Mesothelial cell of epicardium (in vitro differentiated cells): ENCODE measurements around the gene UHRF1. TPM values are rescaled to one million over a fixed set of nuclear protein-coding genes. Genes with fewer than 3 reads are reported as not detected.
"Not testable (repeated sequence)": the region's sequence is repeated elsewhere in the genome, so short reads cannot be mapped to it uniquely, and the experiment has no call there.

Source experiments
- DNase-seq, 2 experiments: peaks; one replicate each; pipeline ENCODE4 v3.0.0; 2021; ENCODE audit warnings: low spot score in 2 of 2; ENCODE audit not compliant: unreplicated experiment in 2 of 2
- H3K27ac Mint-ChIP-seq: 2 replicates; pipeline ENCODE4 v1.8.0; 2021; ENCODE audit warnings: mixed read lengths
- H3K27me3 Mint-ChIP-seq: 2 replicates; pipeline ENCODE4 v1.8.0; 2021; ENCODE audit warnings: low read depth, mixed read lengths
- H3K36me3 Mint-ChIP-seq: 2 replicates; pipeline ENCODE4 v1.8.0; 2021; ENCODE audit warnings: mixed read lengths
- H3K4me1 Mint-ChIP-seq: 2 replicates; pipeline ENCODE4 v1.8.0; 2021; ENCODE audit warnings: mixed read lengths
- H3K4me3 Mint-ChIP-seq: 2 replicates; pipeline ENCODE4 v1.8.0; 2021; ENCODE audit warnings: mild to moderate bottlenecking, moderate library complexity, mixed read lengths
- H3K9me3 Mint-ChIP-seq: 2 replicates; pipeline ENCODE4 v1.8.0; 2021; ENCODE audit warnings: mixed read lengths
- CTCF ChIP-seq: fragments of 200-600 bp; sonication (generic); IDR thresholded peaks from one replicate; pipeline ENCODE4 v1.5.0; 2021; ENCODE audit warnings: antibody characterized with exemption; ENCODE audit not compliant: unreplicated experiment
- total RNA-seq: library from RNA; stranded (reverse); gene quantifications from 3 replicates; pipeline ENCODE4 v1.2.1, GENCODE V29; 2021

Gene UHRF1
- total RNA-seq, 1 donor from 2014 or later = 28.9 TPM

GRCh38 chr19:4974880-4975469 is 65.7 kb downstream of the UHRF1 start:
- H3K4me3 Mint-ChIP-seq = no peak overlapping the region
- no peak for DNase-seq
- TF ChIP-seq CTCF = no peak
- H3K9me3 Mint-ChIP-seq = no peaks in the 10 kb centered on the region
- H3K27ac Mint-ChIP-seq = peak overlapping the region; percentile 14
- peaks cover 52% of the 10 kb centered on the region for H3K4me1 Mint-ChIP-seq
- H3K36me3 Mint-ChIP-seq = no peaks in the 10 kb centered on the region
- H3K27me3 Mint-ChIP-seq = no peaks in the 10 kb centered on the region

GRCh38 chr19:4975601-4976000 is 66.3 kb downstream of the UHRF1 start:
- not testable (repeated sequence) for H3K27me3 Mint-ChIP-seq, H3K4me3 Mint-ChIP-seq, H3K9me3 Mint-ChIP-seq, DNase-seq, H3K36me3 Mint-ChIP-seq, H3K27ac Mint-ChIP-seq
- H3K4me1 Mint-ChIP-seq = peaks cover 48% of the 10 kb centered on the region

GRCh38 chr19:4976401-4977298 is 67.3 kb downstream of the UHRF1 start:
- H3K9me3 Mint-ChIP-seq = no peaks in the 10 kb centered on the region
- H3K27me3 Mint-ChIP-seq = no peaks in the 10 kb centered on the region
- peak overlapping the region; percentile 69 for H3K27ac Mint-ChIP-seq
- H3K4me1 Mint-ChIP-seq = peaks cover 42% of the 10 kb centered on the region
- TF ChIP-seq CTCF = no peak
- no peak for DNase-seq
- H3K4me3 Mint-ChIP-seq = no peak overlapping the region
- H3K36me3 Mint-ChIP-seq = no peaks in the 10 kb centered on the region

GRCh38 chr19:4977299-4978174 is 68.2 kb downstream of the UHRF1 start:
- Mint-ChIP-seq H3K27ac (peak overlapping the region; percentile 69), H3K4me3 (no peak overlapping the region), H3K36me3 (no peaks in the 10 kb centered on the region), H3K4me1 (peaks cover 40% of the 10 kb centered on the region), H3K9me3 (no peaks in the 10 kb centered on the region), H3K27me3 (no peaks in the 10 kb centered on the region)
- DNase-seq = no peak
- TF ChIP-seq CTCF = no peak

- Mint-ChIP-seq H3K4me1 (peaks cover 40% of the 10 kb centered on the region), H3K4me3 (no peak overlapping the region), H3K36me3 (peaks cover 1% of the 10 kb centered on the region), H3K27ac (no peak overlapping the region), H3K27me3 (no peaks in the 10 kb centered on the region), H3K9me3 (no peaks in the 10 kb centered on the region)
- no peak for DNase-seq
- TF ChIP-seq CTCF = no peak
Observed at GRCh38 chr19:4979211-4979807, 70.0 kb downstream of the UHRF1 start.
